ENCODE measurements around the gene CPLX1.

The CPLX1 gene

GRCh38 chr4:865121-865465 is 39.2 kb upstream of the CPLX1 start:
- no peak overlapping the region for H3K4me3 ChIP-seq (ENCODE audit: low read length)
- TF ChIP-seq, protein P1, sequence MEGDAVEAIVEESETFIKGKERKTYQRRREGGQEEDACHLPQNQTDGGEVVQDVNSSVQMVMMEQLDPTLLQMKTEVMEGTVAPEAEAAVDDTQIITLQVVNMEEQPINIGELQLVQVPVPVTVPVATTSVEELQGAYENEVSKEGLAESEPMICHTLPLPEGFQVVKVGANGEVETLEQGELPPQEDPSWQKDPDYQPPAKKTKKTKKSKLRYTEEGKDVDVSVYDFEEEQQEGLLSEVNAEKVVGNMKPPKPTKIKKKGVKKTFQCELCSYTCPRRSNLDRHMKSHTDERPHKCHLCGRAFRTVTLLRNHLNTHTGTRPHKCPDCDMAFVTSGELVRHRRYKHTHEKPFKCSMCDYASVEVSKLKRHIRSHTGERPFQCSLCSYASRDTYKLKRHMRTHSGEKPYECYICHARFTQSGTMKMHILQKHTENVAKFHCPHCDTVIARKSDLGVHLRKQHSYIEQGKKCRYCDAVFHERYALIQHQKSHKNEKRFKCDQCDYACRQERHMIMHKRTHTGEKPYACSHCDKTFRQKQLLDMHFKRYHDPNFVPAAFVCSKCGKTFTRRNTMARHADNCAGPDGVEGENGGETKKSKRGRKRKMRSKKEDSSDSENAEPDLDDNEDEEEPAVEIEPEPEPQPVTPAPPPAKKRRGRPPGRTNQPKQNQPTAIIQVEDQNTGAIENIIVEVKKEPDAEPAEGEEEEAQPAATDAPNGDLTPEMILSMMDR (conservative IDR thresholded peaks at IDR 0.05; ENCODE audit: low read depth, low read length) = no peak
- DNase-seq (ENCODE audit: low read depth) = no peak

DNA sequence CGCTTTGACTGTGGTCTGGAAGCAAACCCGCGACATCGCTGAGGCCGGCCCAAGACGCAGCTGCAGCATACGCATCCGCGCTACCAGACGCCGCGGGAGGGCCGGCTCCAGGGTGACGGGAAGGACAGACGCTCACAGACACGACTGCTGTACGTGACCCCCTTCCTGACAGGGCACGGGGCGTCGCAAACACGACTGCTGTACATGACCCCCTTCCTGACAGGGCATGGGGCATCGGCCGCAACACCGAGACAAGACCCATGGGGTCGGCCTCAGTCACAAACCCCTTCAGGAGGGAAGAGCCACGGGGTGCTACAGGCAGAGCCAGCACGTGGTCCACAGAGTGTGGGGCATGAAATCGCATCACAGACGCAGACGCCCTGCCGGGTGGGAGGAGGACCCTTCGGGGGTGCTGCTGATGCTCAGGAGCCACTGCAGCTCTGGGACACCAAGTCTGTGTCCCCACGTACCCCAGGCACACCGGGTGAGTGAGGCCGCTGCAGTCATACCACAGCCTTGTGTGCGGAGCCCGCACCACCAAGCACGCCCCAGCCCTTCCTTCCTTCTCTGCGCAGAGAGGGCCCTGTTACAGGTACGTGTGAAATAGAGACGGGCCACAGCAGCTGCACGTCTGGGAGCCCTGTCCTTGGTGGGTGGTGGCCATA is 38.7 kb upstream of the CPLX1 start:
- H3K4me3 ChIP-seq (ENCODE audit: low read length) = no peak overlapping the region
- TF ChIP-seq, protein P1 (conservative IDR thresholded peaks at IDR 0.05; ENCODE audit: low read depth, low read length) = no peak
- no peak for DNase-seq (ENCODE audit: low read depth)

- TF ChIP-seq, protein P1 (conservative IDR thresholded peaks at IDR 0.05; ENCODE audit: low read depth, low read length) = no peak
Measured at GRCh38 chr4:860561-860960, 34.6 kb upstream of the CPLX1 start.

DNA sequence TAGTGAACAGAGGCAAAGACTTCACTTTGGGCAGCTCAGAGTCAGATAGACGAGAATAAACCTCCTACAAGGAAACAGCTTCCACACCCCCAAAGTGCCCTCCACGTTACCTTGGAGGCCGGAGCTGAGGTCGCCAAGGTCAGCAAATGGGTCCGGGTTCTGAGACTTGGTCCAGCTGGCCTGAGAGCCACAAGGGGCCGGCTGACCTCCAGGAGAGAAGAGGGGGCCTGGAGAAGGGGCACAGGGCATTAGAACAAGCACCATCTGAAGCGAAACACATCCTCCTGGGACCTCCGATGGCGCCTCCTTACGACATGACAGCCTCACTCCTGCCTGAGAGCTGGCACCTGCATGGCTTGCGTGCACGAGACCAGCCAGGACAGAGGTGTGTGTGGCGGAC is 33.6 kb upstream of the CPLX1 start:
- TF ChIP-seq, protein P1 (conservative IDR thresholded peaks at IDR 0.05; ENCODE audit: low read depth, low read length) = no peak
- no peak for DNase-seq (ENCODE audit: low read depth)
- H3K4me3 ChIP-seq (ENCODE audit: low read length) = no peak overlapping the region

More at GRCh38 chr4:860561-860960, 34.6 kb upstream of the CPLX1 start:
- DNase-seq (ENCODE audit: low read depth) = no peak
- H3K4me3 ChIP-seq (ENCODE audit: low read length) = no peak overlapping the region

DNA sequence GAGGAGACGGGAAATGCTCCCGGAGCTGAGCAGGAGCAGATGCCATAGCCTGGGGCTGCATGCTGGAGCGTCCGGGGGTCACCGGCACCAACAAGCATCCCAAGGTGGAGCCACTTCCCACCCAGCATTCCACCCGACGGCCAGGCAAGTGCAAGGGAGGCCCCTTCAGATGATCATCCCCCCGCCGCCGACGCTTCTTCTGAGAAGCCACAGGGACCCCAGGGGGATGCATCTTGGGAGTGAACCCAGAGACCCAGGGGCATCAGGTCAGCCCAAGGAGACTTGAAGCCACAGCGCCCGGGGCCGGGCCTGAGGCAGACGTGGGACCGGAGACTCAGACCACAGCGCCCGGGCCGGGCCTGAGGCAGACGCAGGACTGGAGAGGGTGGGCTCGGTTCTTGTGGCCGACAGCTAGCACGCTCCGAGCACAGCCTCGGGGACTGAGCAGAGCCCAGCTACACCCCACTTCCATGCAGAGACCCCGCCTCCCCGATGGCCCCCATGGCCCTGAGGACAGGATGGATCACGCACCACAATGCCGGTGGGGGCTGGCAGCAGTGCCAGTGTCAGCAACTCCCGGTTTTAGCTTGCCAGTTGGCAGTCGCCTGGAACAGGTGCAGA is 33.0 kb upstream of the CPLX1 start:
- no peak for DNase-seq (ENCODE audit: low read depth)
- TF ChIP-seq, protein P1 (conservative IDR thresholded peaks at IDR 0.05; ENCODE audit: low read depth, low read length) = no peak

GRCh38 chr4:858041-858481 is 32.1 kb upstream of the CPLX1 start:
- DNase-seq (ENCODE audit: low read depth) = no peak
- H3K4me3 ChIP-seq (ENCODE audit: low read length) = no peak overlapping the region
- TF ChIP-seq, protein P1 (conservative IDR thresholded peaks at IDR 0.05; ENCODE audit: low read depth, low read length) = no peak

More for the DNA sequence above, 33.0 kb upstream of the CPLX1 start:
- H3K4me3 ChIP-seq (ENCODE audit: low read length) = no peak overlapping the region

GRCh38 chr4:857461-857860 is 31.5 kb upstream of the CPLX1 start:
- no peak for DNase-seq (ENCODE audit: low read depth)
- no peak overlapping the region for H3K4me3 ChIP-seq (ENCODE audit: low read length)
- TF ChIP-seq, protein P1 (conservative IDR thresholded peaks at IDR 0.05; ENCODE audit: low read depth, low read length) = no peak
